ENCODE measurements around the gene CCL1. TPM values are rescaled to one million over a fixed set of nuclear protein-coding genes. Genes with fewer than 3 reads are reported as not detected.

The CCL1 gene, protein sequence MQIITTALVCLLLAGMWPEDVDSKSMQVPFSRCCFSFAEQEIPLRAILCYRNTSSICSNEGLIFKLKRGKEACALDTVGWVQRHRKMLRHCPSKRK
- not detected for total RNA-seq

DNA sequence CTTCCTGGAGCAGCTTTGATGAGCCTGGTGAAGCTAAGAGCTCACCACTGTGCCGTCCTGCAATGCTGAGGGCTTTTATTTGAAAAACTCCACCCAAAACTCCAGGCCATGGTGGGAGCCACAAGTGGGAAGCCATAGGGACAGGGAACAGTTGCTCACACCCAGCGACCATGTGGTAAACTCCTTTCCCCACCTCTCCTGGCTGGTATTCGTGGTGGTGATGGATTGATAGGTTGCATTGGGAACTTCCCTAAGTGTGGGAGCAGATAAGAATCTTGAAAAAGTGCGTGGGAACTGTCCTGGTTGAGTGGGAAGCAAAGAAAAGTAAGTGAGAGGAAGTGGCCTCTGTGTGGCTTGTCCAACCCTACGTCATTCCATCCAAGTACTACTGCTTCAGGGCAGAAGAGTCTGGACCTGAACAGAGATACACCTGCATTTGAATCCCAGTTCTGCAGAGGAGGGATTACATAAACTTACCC lies at the start of gene CCL1:
Gene CCL1, minus strand, starts transcription at position 51 of the 479 bp plus-strand sequence. CDS start 72 bp downstream, outside the sequence.
- no peak for DNase-seq

DNA sequence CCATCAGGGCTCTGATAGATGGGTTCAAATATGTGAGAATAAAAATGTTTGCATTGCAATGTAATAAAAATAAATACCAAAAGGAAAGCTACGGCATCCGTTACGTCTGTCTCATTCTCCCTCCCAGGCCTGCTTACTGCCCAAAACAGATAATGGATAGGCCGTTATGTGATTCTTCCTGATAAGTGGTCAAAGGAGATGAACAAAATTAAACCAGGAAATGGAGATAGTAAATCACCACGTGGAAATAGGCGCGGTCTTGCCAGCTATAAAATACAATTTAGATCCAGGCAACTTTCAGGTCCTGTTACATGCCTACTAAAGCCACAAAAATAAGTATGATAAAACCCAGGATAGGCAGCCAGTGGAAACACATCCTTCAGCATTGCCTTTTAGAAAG lies 49.5 kb upstream of the CCL1 start:
- no peak for DNase-seq

DNA sequence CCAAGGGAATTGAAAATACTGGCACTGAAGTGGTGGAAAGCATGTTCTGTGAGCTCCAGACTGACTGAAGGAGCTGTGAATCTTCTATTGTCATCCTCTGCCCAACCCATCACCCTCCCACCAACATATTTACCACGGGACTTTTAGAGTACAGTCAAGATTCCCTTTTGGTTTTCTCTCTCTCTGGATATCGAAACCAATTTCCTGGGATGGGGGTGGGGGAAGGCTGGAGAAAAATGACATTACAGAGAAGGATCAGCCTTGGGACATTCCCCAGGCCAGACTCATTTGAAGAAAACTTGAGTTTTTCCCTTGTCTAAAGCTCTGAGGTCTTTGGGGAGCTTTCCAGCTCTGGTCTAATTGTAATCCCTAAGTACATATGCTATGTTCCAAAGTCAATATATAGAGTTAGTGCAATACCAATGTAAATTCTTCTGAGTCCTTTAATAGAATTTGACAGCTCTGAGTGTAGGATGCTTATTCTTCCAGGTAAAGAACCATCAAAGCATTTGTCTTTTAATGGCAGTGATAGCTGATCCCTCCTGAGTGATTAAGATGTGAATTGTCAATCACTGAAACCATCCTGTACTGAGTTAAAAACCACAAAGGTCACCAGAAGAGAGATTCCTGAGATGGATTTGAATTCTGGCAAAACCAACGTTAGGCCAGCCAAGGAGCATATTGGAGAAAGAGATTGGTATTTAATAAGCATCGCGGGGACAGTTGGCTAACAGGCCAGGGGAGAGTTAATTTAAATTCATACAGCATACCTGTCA lies 48.8 kb upstream of the CCL1 start:
- no peak for DNase-seq

DNA sequence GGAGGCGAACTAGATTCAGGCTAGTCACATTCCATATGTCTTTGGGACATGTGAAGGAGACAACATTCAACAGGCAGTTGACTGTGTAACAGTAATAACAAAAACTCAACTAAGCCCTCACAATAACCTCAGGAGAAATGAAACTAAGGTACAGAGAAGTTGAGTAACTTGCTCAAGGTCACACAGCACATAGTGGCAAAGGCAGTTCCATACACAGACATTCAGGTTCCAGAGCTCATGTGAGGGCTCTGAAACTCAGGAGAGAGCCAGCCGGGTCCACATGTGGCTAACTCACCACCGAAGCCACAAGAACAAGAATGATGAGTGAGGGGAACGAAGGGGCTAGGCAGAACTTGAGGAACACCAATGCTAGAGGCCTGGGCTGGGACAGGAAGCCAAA lies 46.3 kb upstream of the CCL1 start:
- DNase-seq: no peak

DNA sequence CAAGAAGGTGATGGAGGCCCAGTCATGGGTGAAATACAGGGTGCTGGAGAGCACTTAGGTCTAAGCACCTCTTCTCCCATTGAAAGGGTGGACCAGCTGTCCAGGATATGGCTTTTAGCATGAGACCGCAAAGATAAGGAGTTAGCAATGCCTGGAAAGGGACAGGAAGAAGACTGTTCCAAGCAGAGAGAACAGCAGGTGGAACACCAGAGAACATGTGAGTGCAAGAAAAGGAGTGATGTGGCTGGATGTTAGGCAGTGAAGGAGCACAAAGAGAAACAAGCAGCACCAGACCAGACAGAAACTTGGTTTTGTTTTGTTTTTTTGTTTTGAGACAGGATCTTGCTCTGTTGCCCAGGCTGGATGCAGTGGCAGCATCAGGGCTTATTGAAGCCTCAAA lies 45.4 kb upstream of the CCL1 start:
- DNase-seq: no peak

DNA sequence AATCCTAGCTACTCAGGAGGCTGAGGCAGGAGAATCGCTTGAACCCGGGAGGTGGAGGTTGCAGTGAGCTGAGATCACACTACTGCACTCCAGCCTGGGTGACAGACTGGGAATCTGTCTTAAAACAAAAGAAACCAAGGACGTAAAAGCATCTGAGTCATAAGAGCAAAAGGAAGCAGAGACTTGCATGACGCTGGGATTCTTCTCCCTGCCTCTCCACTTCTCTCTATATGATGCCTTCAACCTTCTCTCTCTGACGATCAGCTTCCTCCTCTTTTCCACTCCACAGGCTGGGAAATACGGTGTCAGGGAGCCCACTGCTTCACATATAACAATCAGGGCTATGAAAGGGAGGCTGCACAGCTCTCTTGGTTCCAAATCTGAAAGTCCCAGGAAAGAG lies 43.2 kb upstream of the CCL1 start:
- DNase-seq: no peak

DNA sequence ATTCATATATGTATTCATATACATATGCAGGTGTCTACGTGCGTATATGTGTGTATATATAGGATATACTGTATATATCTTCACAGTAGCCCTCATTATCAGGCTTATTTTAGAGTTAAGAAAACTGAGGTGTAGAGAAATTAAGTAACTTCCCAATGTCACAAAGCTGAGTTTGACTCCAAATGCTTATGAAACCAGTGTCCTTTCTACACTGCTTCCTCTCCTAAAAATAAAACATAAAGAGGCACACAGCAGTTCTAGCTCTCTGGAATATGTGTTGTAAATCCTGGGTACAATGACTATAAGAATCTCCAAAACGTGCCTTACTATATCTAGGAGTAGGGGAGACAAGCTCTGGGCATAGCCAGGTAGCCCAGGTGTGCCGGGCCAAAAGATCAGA lies 40.0 kb upstream of the CCL1 start:
- DNase-seq: no peak

DNA sequence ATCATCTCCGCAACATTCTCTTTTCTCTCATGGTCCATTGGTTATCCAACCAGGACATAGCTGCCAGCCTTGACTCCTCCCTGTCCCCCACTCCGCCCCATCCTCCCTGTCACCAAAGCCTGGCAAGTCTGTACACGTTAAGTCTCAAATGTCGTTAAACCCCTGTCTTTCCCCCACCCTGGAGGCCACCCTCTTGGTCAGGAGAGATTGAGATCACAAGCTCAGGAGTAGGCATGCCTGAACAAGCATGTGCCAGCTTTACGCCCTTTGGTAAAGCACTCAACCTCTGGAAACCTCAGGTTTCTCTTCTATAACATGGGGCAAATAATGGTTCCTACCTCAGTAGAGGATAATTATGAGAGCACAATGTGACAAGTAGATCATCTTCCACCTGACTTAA lies 38.1 kb upstream of the CCL1 start:
- DNase-seq: no peak

DNA sequence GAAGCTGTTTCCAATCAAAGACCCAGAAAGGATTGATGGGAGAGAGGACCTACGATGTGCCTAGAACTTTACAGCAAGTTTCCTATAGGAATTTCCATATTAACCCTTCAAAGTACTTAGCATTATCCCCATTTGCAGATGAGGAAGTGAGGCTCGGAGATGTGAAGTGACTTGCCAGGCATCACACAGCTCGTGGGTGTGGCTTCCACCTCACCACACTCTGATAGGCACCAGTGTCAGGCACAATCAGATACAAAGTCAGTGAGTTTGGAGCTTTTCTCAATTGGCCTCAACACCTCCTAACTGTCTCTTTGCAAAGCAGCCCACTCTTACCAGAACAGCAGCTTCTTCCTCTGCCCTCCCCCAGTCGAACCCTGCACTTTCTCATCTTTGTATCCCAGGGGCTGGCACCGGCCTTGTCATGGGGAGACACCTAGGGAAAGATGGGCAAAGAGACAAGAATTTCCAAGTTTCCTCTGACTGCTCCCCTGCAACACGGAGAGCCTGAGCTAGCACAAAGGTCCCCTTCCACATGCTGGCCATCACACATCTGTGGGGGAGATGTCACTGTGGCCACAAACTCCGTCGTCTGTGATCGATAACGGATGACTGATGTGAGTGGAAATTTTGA lies 37.4 kb upstream of the CCL1 start:
- DNase-seq: no peak

DNA sequence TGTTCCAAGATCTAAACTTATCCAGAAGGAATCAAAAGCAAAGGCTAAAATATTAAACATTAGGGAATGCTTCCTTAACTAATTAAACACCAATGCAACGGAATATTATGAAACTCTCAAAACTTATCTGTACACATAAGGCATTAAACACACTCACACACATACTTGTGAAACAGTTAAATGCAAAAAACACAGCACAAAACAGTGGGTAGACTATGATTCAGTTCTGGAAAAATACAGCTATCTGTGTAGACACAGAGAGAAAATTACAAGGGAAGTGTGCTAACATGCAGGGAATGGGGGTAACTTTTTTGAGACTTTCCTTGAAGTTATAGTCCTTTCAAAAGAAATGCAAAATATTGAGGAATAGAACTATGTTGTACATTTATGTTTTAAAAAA lies 36.7 kb upstream of the CCL1 start:
- DNase-seq: no peak

DNA sequence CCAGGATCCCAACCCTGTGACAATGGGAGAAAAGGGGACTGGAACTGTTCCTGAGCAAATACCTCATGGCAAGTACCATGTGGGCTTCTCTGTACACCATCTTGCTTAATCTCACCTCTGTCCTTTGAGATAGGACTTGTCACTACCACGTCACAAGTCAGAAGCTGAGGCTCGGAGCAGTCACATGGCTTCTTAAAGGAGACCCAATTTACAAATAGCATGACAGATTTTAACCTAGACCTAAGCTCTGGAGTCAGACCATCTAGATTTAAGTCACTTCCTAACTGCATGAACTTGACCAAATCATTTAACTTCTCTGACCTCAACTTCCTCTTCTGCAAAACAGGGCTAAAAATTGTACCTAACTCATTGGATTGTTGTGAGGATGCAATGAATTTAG lies 36.0 kb upstream of the CCL1 start:
- no peak for DNase-seq

DNA sequence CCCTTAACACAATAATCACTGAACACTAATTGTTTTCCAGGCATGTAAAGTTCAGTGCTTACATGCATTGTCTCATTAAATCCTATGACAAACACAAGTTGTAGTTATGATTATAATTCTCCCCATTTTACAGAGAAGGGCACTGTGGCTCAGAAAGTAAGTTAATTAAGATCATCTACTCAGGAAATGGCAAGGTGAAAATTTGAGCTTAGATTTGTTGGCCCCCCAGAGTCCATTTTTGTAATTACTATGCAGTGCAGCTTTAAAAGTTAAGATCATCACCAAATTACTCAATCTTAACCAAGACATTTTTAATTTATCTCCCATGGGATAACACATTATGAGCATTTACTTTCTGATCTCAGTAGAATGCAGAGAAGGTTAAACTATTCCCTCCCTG lies 34.2 kb upstream of the CCL1 start:
- DNase-seq: no peak

DNA sequence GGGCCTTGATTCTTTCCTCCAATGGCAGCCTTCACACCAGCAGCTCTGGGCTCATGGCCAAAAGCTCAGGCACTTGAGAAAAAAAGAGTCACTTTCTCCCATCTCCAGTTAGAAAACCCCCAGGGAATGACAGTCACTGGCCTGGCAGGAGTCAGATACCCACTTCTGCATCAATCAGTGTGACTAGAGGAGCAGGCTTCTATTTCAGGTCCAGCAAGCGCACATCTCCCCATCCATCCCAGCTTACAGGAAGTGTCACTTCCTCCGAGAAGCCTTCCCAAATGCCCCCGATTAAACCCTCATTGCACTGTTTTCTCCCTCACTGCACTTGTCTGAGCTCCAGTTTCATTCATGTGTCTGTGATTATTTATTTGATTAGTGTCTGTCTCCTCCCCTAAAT lies 30.4 kb upstream of the CCL1 start:
- no peak for DNase-seq

DNA sequence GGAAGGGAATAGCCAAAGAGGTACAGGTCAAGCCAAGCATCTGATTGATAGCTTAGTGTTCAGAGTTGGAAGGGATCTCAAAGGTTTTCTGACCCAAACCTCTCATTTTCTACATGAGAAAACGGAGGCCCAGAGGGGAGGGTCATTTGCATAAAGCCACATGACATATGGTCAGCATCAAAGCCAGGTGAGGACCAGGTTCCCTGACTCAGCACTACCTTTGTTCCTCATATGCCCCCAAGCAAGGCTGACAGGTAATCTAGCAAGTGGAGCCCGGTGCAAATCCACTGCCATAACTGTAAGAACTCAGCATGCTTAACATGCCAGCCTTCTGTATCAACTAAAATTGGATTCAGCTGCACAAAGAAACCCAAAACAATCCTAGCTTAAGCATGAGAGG lies 28.2 kb upstream of the CCL1 start:
- DNase-seq: no peak

DNA sequence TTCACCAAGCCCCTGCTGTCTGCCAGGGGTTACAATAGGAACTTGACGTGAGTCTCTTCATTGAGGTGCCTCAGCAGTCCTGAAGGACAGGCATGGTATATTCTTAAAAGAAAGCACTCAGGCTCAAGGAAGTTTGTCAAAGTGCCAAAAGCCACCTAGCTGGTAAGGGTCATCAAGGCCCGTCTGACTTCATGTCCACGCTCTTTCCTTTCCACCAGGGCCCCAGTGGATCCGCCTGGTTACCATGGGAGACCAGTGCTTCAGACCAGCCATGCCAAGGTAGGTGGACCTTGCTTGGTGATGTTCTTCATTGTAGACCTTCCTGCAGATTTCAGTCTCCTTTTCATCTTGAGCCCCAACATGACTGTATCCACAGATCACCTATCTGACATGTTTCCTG lies 27.6 kb upstream of the CCL1 start:
- DNase-seq: no peak

DNA sequence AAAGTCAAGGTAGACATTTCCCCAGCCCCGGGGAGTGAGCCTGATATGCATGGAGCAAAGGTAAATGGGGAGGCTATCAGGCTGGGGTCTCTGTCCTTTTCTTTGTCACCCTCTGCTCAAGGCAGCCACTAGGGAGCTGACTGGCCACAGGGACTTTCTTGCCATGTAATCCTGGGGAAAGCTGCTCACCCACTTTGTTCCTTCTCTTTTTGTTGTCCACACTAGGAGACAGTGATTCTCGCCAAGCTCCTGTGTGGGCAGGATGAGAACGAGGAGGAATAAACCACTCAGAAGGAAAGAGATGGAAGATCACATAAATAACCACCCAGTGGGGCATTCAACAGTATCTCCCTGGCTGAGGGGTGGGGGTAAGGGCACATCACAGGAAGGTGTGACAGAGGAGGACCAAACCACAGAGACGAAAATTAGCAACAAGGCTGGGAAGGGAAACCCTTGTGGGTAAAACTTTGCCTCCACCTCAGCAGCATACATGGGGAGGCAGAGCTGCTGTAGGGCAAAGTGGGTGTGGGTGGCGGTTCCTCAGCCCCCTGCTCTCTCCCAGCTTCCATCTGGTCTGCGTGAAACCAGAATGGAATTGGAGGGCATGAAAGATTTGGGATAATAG lies 26.2 kb upstream of the CCL1 start:
- no peak for DNase-seq

DNA sequence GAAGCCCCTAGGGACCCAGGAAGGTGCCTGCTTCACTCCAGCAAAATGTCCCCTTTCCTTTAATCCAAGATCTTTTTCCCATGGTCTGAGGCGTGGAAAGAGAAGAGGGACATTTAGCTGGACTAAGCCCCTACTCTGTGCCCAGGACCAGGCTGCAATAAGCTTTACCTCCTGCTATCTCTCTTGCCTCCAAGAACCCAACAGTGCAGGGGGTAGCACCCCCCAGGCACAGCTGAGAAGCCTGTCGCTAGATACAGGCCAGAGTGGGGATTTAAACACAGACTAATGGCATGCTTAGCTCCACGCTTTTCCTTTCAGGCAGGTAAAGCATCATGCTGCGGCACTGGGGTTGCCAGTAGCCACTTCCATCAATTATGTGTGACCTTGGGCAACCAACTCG lies 24.5 kb upstream of the CCL1 start:
- DNase-seq: no peak

DNA sequence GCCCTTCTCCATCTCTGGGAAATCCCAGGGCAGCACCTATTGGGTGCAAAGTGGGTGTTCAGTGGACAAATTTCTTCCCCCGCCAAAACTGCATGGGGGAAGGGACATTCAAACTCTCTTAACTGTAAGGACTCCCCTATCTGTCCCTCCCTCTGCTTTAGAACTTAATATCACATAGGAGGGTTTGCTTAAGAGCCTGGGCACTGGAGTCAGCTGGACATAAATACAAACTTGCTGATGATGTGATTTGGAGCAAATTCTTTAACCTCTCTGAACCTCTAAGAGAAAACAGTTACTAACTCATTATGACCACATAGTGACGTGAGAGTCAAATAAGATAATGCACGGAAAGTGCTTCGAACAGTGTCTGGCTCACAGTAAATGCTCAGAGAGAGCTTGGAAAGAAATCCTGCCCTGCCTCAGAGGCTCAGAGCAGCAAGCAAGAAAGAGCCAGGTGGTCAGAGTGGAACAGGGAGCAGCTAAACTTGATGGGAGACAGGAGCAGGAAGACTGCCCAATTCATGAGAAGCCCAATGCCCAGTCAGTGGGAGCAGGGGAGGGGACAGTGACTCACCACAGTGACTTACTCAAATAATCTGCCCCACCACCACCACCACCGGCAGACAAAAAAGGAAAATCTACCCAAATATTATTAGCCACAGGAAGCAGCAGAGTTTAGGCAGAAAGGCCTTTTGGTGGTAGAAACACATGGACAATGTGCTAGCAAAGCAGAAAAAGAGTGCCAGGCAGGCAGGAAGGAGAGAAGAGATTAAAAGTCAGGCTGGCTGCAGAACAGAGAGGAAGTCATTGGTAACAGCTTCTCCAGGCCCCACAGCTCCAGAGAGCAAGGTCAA lies 23.9 kb upstream of the CCL1 start:
- no peak for DNase-seq

DNA sequence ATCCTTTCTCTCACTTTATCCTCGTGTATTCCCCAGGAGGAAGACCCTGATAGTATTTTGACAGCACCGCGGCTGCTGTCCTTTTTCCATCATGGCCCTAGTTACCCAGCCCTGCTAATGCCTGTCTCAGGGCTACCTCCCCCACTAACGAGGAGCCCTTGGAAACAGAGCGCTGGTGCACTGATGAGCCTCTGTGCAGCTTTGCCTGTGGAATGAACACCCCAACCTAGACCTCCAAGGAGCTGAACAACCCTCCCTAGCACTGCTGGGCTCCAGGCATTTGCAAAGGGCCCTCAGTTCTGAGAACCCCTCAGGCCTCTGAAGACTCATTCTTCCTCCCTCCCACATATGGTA lies 23.3 kb upstream of the CCL1 start:
- DNase-seq: no peak

DNA sequence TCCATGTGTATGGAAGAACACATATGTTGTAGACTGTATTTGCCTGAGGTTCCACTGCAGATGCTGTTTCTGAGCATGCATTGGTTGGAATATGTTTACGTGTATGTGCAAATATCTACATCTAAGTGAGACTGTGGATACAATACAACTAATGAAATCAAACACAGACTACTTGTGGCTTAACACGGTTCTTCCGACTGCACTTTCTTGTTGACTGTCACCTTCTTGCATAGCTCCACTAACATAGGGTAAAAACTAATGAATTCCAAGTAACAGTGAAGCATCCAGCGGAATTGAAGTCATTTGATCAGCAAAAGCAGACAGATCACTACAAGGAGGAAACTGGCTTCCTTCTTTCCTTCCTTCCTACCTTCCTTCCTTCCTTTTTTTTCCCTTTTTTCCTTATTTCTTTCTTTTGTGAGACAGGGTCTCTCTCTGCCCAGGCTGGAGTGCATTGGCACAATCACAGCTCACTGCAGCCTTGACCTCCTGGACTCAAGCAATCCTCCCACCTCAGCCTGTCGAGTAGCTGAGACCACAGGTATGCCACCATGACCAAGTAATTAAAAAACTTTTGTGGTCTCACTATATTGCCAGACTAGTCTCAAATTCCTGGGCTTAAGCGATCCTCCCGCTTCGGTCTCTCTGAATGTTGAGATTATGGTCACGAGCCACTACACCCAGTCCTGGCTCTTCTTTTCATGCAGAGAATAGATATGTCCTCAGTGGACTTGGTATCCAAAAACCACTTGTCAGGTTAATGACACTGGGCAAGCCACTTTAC lies 22.0 kb upstream of the CCL1 start:
- no peak for DNase-seq

DNA sequence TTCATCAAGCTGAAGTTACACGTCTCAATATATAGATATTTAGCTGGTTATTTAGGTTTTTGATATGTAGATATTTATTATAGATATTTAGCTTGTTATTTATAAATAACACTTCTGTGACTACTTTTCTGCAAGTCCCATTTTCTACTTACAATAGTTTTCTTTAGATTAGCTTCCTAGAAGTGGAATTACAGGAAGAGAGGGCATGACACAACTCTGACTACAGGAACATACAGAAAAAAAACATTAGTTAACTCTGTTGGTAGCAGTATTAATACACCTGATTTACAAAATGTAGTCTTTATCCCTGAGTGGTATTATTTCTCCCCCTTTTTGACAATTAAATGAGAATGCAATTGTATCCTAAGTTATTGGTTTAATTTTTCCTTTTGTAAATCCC lies 21.2 kb upstream of the CCL1 start:
- DNase-seq: no peak

DNA sequence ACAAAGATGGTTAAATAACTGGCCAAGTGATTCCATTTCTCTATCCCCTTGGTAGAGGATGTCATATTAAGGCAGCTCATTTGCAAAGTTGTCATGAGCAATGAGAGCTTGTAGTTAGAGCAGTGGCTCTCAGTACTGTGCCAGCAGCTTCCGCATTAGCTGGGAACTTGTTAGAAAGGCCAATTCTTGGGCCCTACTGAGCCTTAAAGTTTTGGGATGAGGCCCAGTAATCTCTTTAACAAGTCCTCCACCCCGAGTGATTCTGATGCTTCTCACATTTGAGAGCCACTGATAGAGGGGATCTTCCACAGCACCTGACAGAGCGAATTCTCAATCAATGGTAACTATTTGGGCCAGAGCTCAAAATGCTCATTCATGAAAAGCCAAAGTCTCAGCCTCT lies 20.2 kb upstream of the CCL1 start:
- DNase-seq: no peak
